Calu3 (cell line): ENCODE data around the gene AMN1. TPM values are rescaled to one million over a fixed set of nuclear protein-coding genes. Genes with fewer than 3 reads are reported as not detected.
A peak's percentile ranks its signal among the peaks of the same experiment; 100 is the strongest.
"Not testable (repeated sequence)": the region's sequence is repeated elsewhere in the genome, so short reads cannot be mapped to it uniquely, and the experiment has no call there.

ENCODE experiments used
- BruUV-seq: library from RNA; stranded (reverse); fragments of 400-500 nt; replicated peaks from 2 replicates; lab custom pipeline; 2021; lab: Mats Ljungman, UMichigan
- CTCF ChIA-PET: fragments of 300-600 bp; sonication (Branson Sonifier 250); formaldehyde crosslinking; loops from one replicate; lab custom pipeline; 2022; ENCODE audit warnings: antibody characterized with exemption; lab: Charles Lee
- DNase-seq: peaks from one replicate; pipeline ENCODE4 v3.0.0; 2022
- H3K27ac Mint-ChIP-seq: one replicate; pipeline ENCODE4 v1.8.0; 2022; ENCODE audit warnings: mixed read lengths; ENCODE audit not compliant: unreplicated experiment
- H3K27me3 Mint-ChIP-seq: one replicate; pipeline ENCODE4 v1.8.0; 2022; ENCODE audit warnings: mixed read lengths; ENCODE audit not compliant: unreplicated experiment
- H3K36me3 Mint-ChIP-seq: one replicate; pipeline ENCODE4 v1.8.0; 2022; ENCODE audit warnings: mild to moderate bottlenecking, moderate library complexity, mixed read lengths; ENCODE audit not compliant: insufficient read depth, unreplicated experiment
- H3K4me1 Mint-ChIP-seq: one replicate; pipeline ENCODE4 v1.8.0; 2022; ENCODE audit warnings: mild to moderate bottlenecking, low read depth, mixed read lengths; ENCODE audit not compliant: unreplicated experiment
- H3K4me3 Mint-ChIP-seq: one replicate; pipeline ENCODE4 v1.8.0; 2022; ENCODE audit warnings: mild to moderate bottlenecking, low read depth, moderate library complexity, mixed read lengths; ENCODE audit not compliant: unreplicated experiment
- H3K9me3 Mint-ChIP-seq: one replicate; pipeline ENCODE4 v1.8.0; 2022; ENCODE audit warnings: low read depth, mixed read lengths; ENCODE audit not compliant: unreplicated experiment
- CTCF ChIP-seq: fragments of 200-600 bp; IDR thresholded peaks from one replicate; pipeline ENCODE4 v1.8.0; 2022; ENCODE audit warnings: antibody characterized with exemption; ENCODE audit not compliant: unreplicated experiment
- intact Hi-C: fragments of 100-400 bp; cut with micrococcal nuclease; formaldehyde crosslinking; loops from one replicate; pipeline ENCODE4 v1.10.0; 2022; ENCODE audit not compliant: unreplicated experiment
- total RNA-seq: library from RNA; stranded (reverse); gene quantifications from 2 replicates; pipeline ENCODE4 v1.2.3, GENCODE V29; 2022

AMN1 gene
- total RNA-seq, 1 experiment from 2014 or later = 13.5 TPM

- Mint-ChIP-seq H3K36me3 (no peaks in the 10 kb centered on the region), H3K27ac (peak overlapping the region; percentile 54)
Observed at GRCh38 chr12:31682136-31682962, 46.5 kb downstream of the AMN1 start.

GRCh38 chr12:31672521-31672920, 56.3 kb downstream of the AMN1 start:
- Mint-ChIP-seq H3K36me3 (peaks cover 7% of the 10 kb centered on the region), H3K4me3 (peak overlapping the region; percentile 36), H3K27me3 (no peaks in the 10 kb centered on the region), H3K27ac (peak overlapping the region; percentile 76), H3K4me1 (peaks cover 32% of the 10 kb centered on the region), H3K9me3 (peaks cover 2% of the 10 kb centered on the region)
- no peak for TF ChIP-seq CTCF
- no peak for DNase-seq
- BruUV-seq = no TSS peak
- intact Hi-C loops = loop anchor here (5.0 kb wide), 1 partner anchor 435 kb away; the partner anchor contains the start of gene BICD1
- CTCF ChIA-PET = interaction anchor here (0.6 kb wide), 1 partner anchor 624 kb away, joined by 5 read pairs; no protein-coding TSS in a partner anchor

More at GRCh38 chr12:31682136-31682962, 46.5 kb downstream of the AMN1 start:
- Mint-ChIP-seq H3K27me3 (no peaks in the 10 kb centered on the region), H3K4me3 (peak overlapping the region; percentile 2), H3K4me1 (peaks cover 10% of the 10 kb centered on the region), H3K9me3 (peaks cover 2% of the 10 kb centered on the region)
- peak; percentile 81 for DNase-seq
- intact Hi-C loops = loop anchor here (1.0 to 5.0 kb wide), 4 partner anchors 65 to 623 kb away; no protein-coding TSS in a partner anchor
- CTCF ChIA-PET = interaction anchor here (0.5 to 1.2 kb wide), 6 partner anchors 11 to 630 kb away, joined by 3 to 4 read pairs (median 4); no protein-coding TSS in a partner anchor
- BruUV-seq = no TSS peak
- TF ChIP-seq CTCF = peak; percentile 84

- H3K27ac Mint-ChIP-seq, CTCF ChIA-PET, DNase-seq, intact Hi-C loops, H3K27me3 Mint-ChIP-seq, BruUV-seq, H3K9me3 Mint-ChIP-seq, H3K4me3 Mint-ChIP-seq: not testable (repeated sequence)
- Mint-ChIP-seq H3K4me1 (peaks cover 29% of the 10 kb centered on the region), H3K36me3 (peaks cover 11% of the 10 kb centered on the region)
Observed at GRCh38 chr12:31669582-31669981, 59.2 kb downstream of the AMN1 start.

GRCh38 chr12:31669020-31669419, 59.8 kb downstream of the AMN1 start:
- H3K27me3 Mint-ChIP-seq = no peaks in the 10 kb centered on the region
- intact Hi-C loops = no loop called here
- TF ChIP-seq CTCF = no peak
- H3K4me1 Mint-ChIP-seq = peaks cover 27% of the 10 kb centered on the region
- peaks cover 2% of the 10 kb centered on the region for H3K9me3 Mint-ChIP-seq
- no peak for DNase-seq
- no TSS peak for BruUV-seq
- H3K4me3 Mint-ChIP-seq = no peak overlapping the region
- no peak overlapping the region for H3K27ac Mint-ChIP-seq
- H3K36me3 Mint-ChIP-seq = peaks cover 11% of the 10 kb centered on the region
- CTCF ChIA-PET = no interaction called here
